Neuronal stem cell (in vitro differentiated cells): ENCODE measurements around the gene BTBD1.

ENCODE experiments used
- DNase-seq: peaks from one replicate; pipeline ENCODE4 v3.0.0-alpha.2; 2013; ENCODE audit warnings: low spot score
- H2AFZ ChIP-seq: one replicate; pipeline ENCODE4 v1.6.1; 2013; ENCODE audit warnings: mild to moderate bottlenecking, low read length, inconsistent platforms
- H2AK5ac ChIP-seq: 2 replicates; pipeline ENCODE4 v1.6.1; 2013; ENCODE audit warnings: low read depth, mild to moderate bottlenecking, inconsistent platforms, low read length, moderate library complexity, mixed read lengths
- H2BK120ac ChIP-seq: 2 replicates; pipeline ENCODE4 v1.6.1; 2013; ENCODE audit warnings: low read depth, mild to moderate bottlenecking, inconsistent platforms, low read length, moderate library complexity, mixed read lengths
- H2BK12ac ChIP-seq: one replicate; pipeline ENCODE4 v1.6.1; 2013; ENCODE audit warnings: low read length, inconsistent platforms
- H2BK15ac ChIP-seq: 2 replicates; pipeline ENCODE4 v1.6.1; 2013; ENCODE audit warnings: mild to moderate bottlenecking, low read length, inconsistent platforms, mixed read lengths
- H2BK5ac ChIP-seq: one replicate; pipeline ENCODE4 v1.6.1; 2013; ENCODE audit warnings: inconsistent platforms, mild to moderate bottlenecking, low read length, moderate library complexity
- H3K14ac ChIP-seq: one replicate; pipeline ENCODE4 v1.6.1; 2013; ENCODE audit warnings: low read length, inconsistent platforms
- H3K18ac ChIP-seq: 2 replicates; pipeline ENCODE4 v1.6.1; 2013; ENCODE audit warnings: low read length, inconsistent platforms
- H3K23ac ChIP-seq: 2 replicates; pipeline ENCODE4 v1.6.1; 2013; ENCODE audit warnings: low read depth, mild to moderate bottlenecking, mixed read lengths, low read length, inconsistent platforms; ENCODE audit not compliant: poor library complexity
- H3K27ac ChIP-seq: replicated peaks from 3 replicates; pipeline ENCODE4 v1.5.1; 2013; ENCODE audit warnings: low read length, inconsistent platforms
- H3K27me3 ChIP-seq, 3 experiments: 2 replicates each; pipeline ENCODE4 v1.6.1; 2013; ENCODE audit warnings: low read length in 3 of 3, mild to moderate bottlenecking in 2 of 3, inconsistent platforms in 1 of 3, low read depth in 1 of 3, mixed read lengths in 1 of 3, moderate library complexity in 1 of 3; ENCODE audit not compliant: control insufficient read depth in 3 of 3, insufficient read depth in 3 of 3
- H3K36me3 ChIP-seq, 2 donors: replicated peaks in 1 of 2; 2 replicates each; pipeline ENCODE4 v1.6.1; 2013; ENCODE audit warnings: low read length in 2 of 2; ENCODE audit not compliant: control insufficient read depth in 2 of 2, insufficient read depth in 2 of 2
- H3K4ac ChIP-seq: 2 replicates; pipeline ENCODE4 v1.6.1; 2013; ENCODE audit warnings: inconsistent platforms, mild to moderate bottlenecking, low read length, moderate library complexity
- H3K4me1 ChIP-seq, 2 donors: 1 replicate in 1 of 2; 2 replicates in 1 of 2; pipeline ENCODE4 v1.6.1; 2013; ENCODE audit warnings: low read length in 2 of 2, low read depth in 1 of 2; ENCODE audit not compliant: control insufficient read depth in 2 of 2, insufficient read depth in 1 of 2
- H3K4me2 ChIP-seq: one replicate; pipeline ENCODE4 v1.6.1; 2013; ENCODE audit warnings: mild to moderate bottlenecking, low read length, inconsistent platforms; ENCODE audit not compliant: insufficient read depth, poor library complexity, severe bottlenecking
- H3K4me3 ChIP-seq, 2 donors: 2 replicates each; pipeline ENCODE4 v1.5.1; 2013; ENCODE audit warnings: low read length in 2 of 2, mild to moderate bottlenecking in 2 of 2, inconsistent platforms in 1 of 2, moderate library complexity in 1 of 2
- H3K79me1 ChIP-seq: one replicate; pipeline ENCODE4 v1.6.1; 2013; ENCODE audit warnings: low read depth, mild to moderate bottlenecking, inconsistent platforms, low read length, moderate library complexity
- H3K9ac ChIP-seq: one replicate; pipeline ENCODE4 v1.6.1; 2013; ENCODE audit warnings: mild to moderate bottlenecking, low read depth, low read length, inconsistent platforms; ENCODE audit not compliant: poor library complexity
- H3K9me3 ChIP-seq, 2 donors: replicated peaks in 1 of 2; 2 replicates each; pipeline versions ENCODE3 to v1.6.1; 2013; ENCODE audit warnings: low read length in 2 of 2, mild to moderate bottlenecking in 2 of 2, inconsistent platforms in 1 of 2, low read depth in 1 of 2, mixed read lengths in 1 of 2, moderate library complexity in 1 of 2; ENCODE audit not compliant: control insufficient read depth in 2 of 2, insufficient read depth in 1 of 2
- H4K8ac ChIP-seq: one replicate; pipeline ENCODE4 v1.6.1; 2013; ENCODE audit warnings: low read depth, mild to moderate bottlenecking, inconsistent platforms, low read length, moderate library complexity
- H4K91ac ChIP-seq: one replicate; pipeline ENCODE4 v1.6.1; 2013; ENCODE audit warnings: low read length, low read depth, mild to moderate bottlenecking, inconsistent platforms; ENCODE audit not compliant: poor library complexity
- WGBS, 2 donors: extraction: QIAGEN DNeasy Blood & Tissue Kit; methylation state at CpG; one replicate each; pipeline ENCODE4 v1.1.7; 2013; ENCODE audit warnings: missing lambda C conversion rate in 2 of 2, mixed read lengths in 1 of 2; ENCODE audit not compliant: insufficient read length in 2 of 2, insufficient replicate concordance in 1 of 2; ENCODE audit errors: extremely low coverage in 2 of 2; 5-methylcytosine and 5-hydroxymethylcytosine counted together

The BTBD1 gene

GRCh38 chr15:83114856-83115255 is 47.8 kb upstream of the BTBD1 start:
- H3K27ac ChIP-seq, result no peak overlapping the region
- no CpG with 5 or more reads among the region's 6 CpGs for WGBS, 2 donors
- no peak overlapping the region for H2AK5ac ChIP-seq
- H3K14ac ChIP-seq, result no peak overlapping the region
- no peak for DNase-seq
- no peak overlapping the region for H2BK120ac ChIP-seq
- no peak overlapping the region for H2AFZ ChIP-seq
- H3K18ac ChIP-seq, result no peak overlapping the region
- no peak overlapping the region for H4K8ac ChIP-seq
- H3K27me3 ChIP-seq, result peaks cover 0 to 3% (median 0%) of the 10 kb centered on the region in 3 experiments
- peaks cover 1 to 14% of the 10 kb centered on the region in 2 donors for H3K36me3 ChIP-seq
- no peak overlapping the region for H3K4me3 ChIP-seq
- no peak overlapping the region for H2BK12ac ChIP-seq
- H2BK5ac ChIP-seq, result no peak overlapping the region
- H3K4ac ChIP-seq, result no peak overlapping the region
- peaks cover 0 to 3% of the 10 kb centered on the region in 2 donors for H3K4me1 ChIP-seq
- no peak overlapping the region for H3K23ac ChIP-seq
- no peaks in the 10 kb centered on the region for H3K79me1 ChIP-seq
- H3K4me2 ChIP-seq, result no peak overlapping the region
- H4K91ac ChIP-seq, result no peak overlapping the region
- H3K9me3 ChIP-seq, result peaks cover 0 to 2% of the 10 kb centered on the region in 2 donors
- no peak overlapping the region for H3K9ac ChIP-seq
- no peak overlapping the region for H2BK15ac ChIP-seq

GRCh38 chr15:83113881-83114674 is 47.0 kb upstream of the BTBD1 start:
- Histone ChIP-seq H2AK5ac (no peak overlapping the region), H3K14ac (no peak overlapping the region), H2BK5ac (no peak overlapping the region), H4K8ac (no peak overlapping the region), H3K4me3 (no peak overlapping the region), H4K91ac (no peak overlapping the region), H3K9ac (no peak overlapping the region), H3K4me1 (peaks cover 0 to 3% of the 10 kb centered on the region in 2 donors), H2AFZ (no peak overlapping the region), H3K79me1 (no peaks in the 10 kb centered on the region), H2BK12ac (no peak overlapping the region), H3K9me3 (peaks cover 0 to 2% of the 10 kb centered on the region in 2 donors), H2BK120ac (no peak overlapping the region), H3K4me2 (no peak overlapping the region), H2BK15ac (no peak overlapping the region), H3K36me3 (peaks cover 1 to 14% of the 10 kb centered on the region in 2 donors), H3K18ac (no peak overlapping the region), H3K4ac (no peak overlapping the region), H3K27ac (no peak overlapping the region), H3K27me3 (peaks cover 0 to 10% (median 0%) of the 10 kb centered on the region in 3 experiments), H3K23ac (no peak overlapping the region)
- no CpG with 5 or more reads among the region's 5 CpGs for WGBS, 2 donors
- DNase-seq, result no peak

DNA sequence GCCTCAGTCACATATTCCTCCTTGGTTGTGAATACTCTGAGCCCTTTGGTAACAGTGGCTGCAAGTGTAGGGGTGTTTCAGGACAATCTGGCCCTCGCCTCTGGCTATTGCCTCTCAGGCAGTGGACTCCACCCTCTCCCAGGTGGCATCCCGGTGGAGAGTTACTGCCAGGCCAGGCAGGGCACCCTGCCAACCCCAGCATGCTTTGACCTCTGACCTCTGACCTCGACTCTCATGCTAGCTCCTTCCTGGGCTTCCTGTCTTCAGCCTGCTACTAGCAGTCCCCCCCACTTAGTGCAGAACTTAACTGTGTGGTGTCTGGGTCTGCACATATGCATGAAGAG is 45.9 kb upstream of the BTBD1 start:
- H3K27me3 ChIP-seq, result peaks cover 3 to 21% (median 5%) of the 10 kb centered on the region in 3 experiments
- no peak for DNase-seq
- peaks cover 0 to 2% of the 10 kb centered on the region in 2 donors for H3K9me3 ChIP-seq
- H3K4me3 ChIP-seq, result no peak overlapping the region
- H2AFZ ChIP-seq, result no peak overlapping the region
- no peak overlapping the region for H3K14ac ChIP-seq
- peaks cover 1 to 14% of the 10 kb centered on the region in 2 donors for H3K36me3 ChIP-seq
- peaks cover 2% of the 10 kb centered on the region for H3K79me1 ChIP-seq
- no peak overlapping the region for H3K18ac ChIP-seq
- H4K8ac ChIP-seq, result no peak overlapping the region
- no peak overlapping the region for H3K4ac ChIP-seq
- WGBS, 2 donors, result no CpG with 5 or more reads among the region's 3 CpGs
- no peak overlapping the region for H3K4me2 ChIP-seq
- no peak overlapping the region for H3K23ac ChIP-seq
- no peak overlapping the region for H2AK5ac ChIP-seq
- H2BK12ac ChIP-seq, result no peak overlapping the region
- no peak overlapping the region for H2BK5ac ChIP-seq
- no peak overlapping the region for H3K9ac ChIP-seq
- peaks cover 0 to 3% of the 10 kb centered on the region in 2 donors for H3K4me1 ChIP-seq
- H4K91ac ChIP-seq, result no peak overlapping the region
- no peak overlapping the region for H2BK120ac ChIP-seq
- no peak overlapping the region for H2BK15ac ChIP-seq
- no peak overlapping the region for H3K27ac ChIP-seq

DNA sequence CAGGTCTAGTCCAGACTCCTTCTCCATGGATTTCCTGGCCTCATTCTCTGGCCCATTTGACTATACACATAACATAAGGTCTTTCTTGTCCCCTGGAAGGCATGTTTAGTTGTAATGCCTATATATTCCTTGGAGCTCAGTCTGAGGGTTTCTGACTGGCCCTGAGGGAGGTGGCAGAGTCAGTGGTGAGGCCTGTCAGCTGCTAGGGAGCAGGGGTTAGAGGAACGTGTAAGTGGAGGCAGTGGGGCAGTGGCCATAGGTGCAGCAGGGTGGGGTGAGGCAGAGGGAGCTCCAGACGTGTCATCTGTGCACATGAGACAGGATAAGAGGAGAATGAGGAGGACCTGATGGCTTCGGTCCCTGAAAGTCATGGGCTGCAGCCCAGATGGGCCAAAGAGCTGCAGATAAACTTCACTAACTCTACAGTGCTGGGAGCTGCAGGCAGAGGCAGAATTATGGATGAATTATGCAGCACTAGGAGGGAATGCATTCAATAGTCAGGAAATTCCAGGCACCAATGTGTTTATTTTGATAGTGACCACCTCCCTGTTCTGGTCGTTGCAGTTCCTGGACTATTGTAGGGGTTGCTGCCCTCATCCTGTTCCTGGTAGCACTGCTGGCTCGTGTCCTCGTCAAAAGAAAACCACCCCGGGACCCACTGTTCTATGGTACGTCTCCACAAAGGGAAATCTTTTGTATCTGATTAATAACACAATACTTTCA is 45.3 kb upstream of the BTBD1 start:
- Histone ChIP-seq H3K18ac (no peak overlapping the region), H2AK5ac (no peak overlapping the region), H3K14ac (no peak overlapping the region), H3K36me3 (peaks cover 1 to 14% of the 10 kb centered on the region in 2 donors), H2BK5ac (no peak overlapping the region), H3K4ac (no peak overlapping the region), H3K79me1 (peaks cover 2% of the 10 kb centered on the region), H3K27ac (no peak overlapping the region), H3K4me1 (peaks cover 0 to 3% of the 10 kb centered on the region in 2 donors), H4K8ac (no peak overlapping the region), H4K91ac (no peak overlapping the region), H2BK15ac (no peak overlapping the region), H3K9ac (no peak overlapping the region), H3K27me3 (peaks cover 7 to 27% (median 10%) of the 10 kb centered on the region in 3 experiments), H3K23ac (no peak overlapping the region), H2BK120ac (no peak overlapping the region), H2AFZ (no peak overlapping the region), H2BK12ac (no peak overlapping the region), H3K9me3 (peaks cover 0 to 2% of the 10 kb centered on the region in 2 donors), H3K4me2 (no peak overlapping the region), H3K4me3 (peak overlapping the region in 1 of 2 donors; percentile 29)
- WGBS, 2 donors, result no CpG with 5 or more reads among the region's 8 CpGs
- no peak for DNase-seq
